GM19193 (cell line): ENCODE data around the gene VGLL2.

Source experiments
- POLR2A ChIP-seq: IDR thresholded peaks from 4 replicates; pipeline ENCODE4 v1.6.1; 2011; ENCODE audit not compliant: insufficient read depth, insufficient read length; ENCODE audit errors: extremely low read depth

The VGLL2 gene

DNA sequence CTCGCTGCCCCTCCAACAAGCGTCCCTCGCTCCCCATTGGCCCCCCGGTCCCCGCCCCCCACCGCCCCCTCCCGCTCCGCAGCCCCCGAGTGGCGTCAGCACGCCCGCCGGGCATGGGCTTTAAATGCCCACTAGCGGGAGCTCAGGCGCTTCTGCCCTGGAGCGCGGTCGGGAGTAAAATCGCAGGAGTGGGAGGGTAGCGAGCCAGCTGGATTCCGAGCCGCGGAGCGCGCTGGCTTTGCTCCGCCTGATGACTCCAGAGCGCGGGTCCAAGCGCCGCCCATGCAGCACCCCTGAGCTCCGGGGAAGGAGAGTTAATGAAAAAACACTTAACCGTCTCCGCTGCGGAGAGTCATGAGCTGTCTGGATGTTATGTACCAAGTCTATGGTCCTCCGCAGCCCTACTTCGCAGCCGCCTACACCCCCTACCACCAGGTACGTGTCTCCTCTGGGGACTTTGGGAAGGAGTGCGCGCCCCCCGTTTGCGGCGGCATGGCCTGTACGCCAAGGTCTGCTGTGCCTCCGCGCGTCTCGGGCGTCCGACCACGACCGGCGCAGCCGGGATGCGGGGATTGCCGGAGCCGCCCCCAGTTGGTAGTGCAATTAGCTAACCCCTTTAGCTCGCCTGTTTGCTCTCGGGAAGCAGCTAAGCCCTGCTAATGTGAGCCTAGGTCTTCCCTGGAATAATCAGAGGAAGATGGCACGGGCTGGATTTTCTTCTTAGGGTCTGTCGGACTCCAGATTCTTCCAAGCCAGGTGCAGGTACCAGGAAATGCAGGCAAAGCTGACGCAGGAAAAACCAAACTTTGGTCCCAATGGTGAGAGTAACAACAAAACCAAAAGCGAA is at the start of gene VGLL2:
Gene VGLL2, plus strand, starts transcription at position 149 of the 847 bp plus-strand sequence. Its CDS starts 206 bp downstream, at position 355.
- TF ChIP-seq POLR2A: no peak

- TF ChIP-seq POLR2A: no peak
These were observed 42.5 kb upstream of the VGLL2 start for GRCh38 chr6:117222861-117223260.

GRCh38 chr6:117226778-117227177 is 38.6 kb upstream of the VGLL2 start:
- no peak for TF ChIP-seq POLR2A

- TF ChIP-seq POLR2A: no peak
These were observed 38.0 kb upstream of the VGLL2 start for GRCh38 chr6:117227245-117227962.

DNA sequence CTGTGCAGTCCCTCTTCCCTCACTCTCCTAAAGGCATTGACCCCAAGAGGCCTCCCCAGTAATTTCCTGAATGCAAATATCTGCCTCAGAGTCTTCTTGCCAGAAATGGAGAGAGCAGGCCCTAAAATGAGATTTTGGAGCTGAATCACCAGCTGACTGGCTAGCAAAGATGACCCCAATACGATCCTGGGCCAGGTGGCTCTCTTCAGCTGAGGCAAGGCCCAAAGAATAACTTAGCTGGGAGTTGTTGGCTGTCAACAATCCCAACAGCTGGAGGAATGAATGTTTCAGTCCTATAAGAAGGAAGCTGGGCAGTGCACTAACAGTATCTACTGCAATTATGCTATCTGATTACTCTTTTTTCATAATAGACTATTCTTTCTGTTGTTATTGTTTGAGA is 37.2 kb upstream of the VGLL2 start:
- no peak for TF ChIP-seq POLR2A

DNA sequence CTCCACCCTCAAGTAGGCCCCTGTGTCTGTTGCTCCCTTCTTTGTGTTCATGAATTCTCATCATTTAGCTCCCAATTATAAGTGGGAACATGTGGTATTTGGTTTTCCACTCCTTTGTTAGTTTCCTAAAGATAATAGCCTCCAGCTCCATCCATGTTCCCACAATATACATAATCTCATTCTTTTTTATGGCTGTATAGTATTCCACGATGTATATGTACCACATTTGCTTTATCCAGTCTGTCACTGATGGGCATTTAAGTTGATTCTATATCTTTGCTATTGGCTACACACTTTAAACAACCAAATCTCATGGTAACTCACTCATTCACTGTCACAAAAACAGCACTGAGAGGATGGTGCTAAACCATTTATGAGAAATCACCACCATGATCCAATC is 35.5 kb upstream of the VGLL2 start:
- TF ChIP-seq POLR2A: no peak

- no peak for TF ChIP-seq POLR2A
These were observed 33.9 kb upstream of the VGLL2 start for GRCh38 chr6:117231466-117231865.

DNA sequence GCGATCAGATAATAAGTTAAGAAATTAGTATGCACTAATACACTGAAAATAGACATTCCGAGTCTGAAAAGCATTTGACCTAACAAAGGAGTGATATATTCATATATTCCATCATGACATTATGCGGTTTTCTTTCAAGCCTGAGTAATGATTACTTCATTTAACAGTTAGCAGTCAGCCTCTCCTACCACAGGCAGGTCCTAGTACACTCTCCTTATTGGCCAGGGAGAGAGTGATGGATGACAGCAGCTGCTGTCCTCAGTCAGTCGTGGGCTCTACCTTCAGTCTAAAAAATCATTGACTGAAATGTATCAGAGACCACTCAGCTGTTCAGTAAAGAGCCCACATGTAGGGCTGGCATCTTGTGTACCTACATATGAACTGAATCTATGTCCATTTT is 33.2 kb upstream of the VGLL2 start:
- no peak for TF ChIP-seq POLR2A

- TF ChIP-seq POLR2A: no peak
These were observed 32.2 kb upstream of the VGLL2 start for GRCh38 chr6:117233145-117233544.

DNA sequence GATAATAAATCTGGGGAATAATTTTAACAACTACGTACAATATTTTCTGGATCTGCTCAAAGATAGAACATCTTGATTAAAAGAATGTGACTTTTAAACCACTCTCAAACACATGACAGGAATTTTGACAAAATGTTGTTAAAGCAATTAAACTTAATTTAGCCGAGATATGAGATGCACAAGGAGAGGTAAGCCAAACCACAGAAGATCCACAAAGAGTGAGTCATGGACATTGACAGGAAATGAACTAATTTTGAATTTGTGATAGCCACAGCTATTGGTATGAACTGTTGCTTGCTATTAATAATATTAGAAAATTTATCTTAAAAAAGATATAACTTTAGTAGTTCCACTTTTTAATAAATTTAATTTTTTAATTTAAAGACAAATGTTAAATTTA is 27.8 kb upstream of the VGLL2 start:
- TF ChIP-seq POLR2A: no peak

- TF ChIP-seq POLR2A: no peak
These were observed 11.6 kb upstream of the VGLL2 start for GRCh38 chr6:117253785-117254184.

GRCh38 chr6:117262799-117263198 is 2.6 kb upstream of the VGLL2 start:
- TF ChIP-seq POLR2A: no peak

DNA sequence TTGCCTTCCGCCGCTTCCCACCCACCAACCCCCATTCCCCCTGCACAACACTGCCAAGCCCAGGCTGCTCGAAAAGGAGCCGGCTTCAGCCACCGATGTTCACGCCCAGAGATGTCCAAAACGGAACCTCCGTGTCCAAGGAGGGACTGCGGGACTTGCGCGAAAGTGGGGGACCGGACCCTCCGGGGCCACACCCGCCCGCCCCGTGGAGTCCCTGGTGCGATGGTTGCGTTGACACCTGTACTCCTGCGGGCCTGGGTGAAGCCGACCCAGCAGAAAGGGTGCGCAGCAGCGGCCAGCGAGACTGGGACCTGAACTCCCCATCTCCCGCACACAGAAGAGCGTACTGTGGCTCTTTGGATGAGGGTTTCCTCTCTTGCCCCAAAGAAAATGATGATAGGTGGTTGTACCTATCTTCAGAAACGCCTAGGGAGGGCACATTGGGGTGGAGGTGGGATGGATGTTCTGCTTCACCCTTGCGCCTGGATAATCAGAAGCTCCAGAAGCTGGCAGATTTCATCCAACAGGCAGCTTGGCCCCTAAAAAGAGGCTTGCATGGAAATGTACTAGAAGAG is 1.9 kb upstream of the VGLL2 start:
- no peak for TF ChIP-seq POLR2A

DNA sequence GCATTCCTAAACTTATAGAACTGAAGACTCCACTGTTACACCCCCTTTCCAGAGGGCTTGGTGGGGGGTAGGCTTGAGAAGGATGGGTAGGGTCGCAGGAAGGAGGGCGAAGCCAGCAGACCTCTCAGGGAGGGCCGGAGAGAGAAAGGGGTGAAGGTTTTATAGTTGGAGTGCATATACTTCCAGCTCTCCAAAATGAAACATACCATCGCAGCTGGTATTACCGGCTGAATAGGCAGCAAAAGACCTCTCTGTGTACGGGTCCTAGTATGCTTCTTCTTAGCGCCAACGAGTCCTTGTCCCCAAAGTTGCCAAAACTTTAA is 1.0 kb upstream of the VGLL2 start:
- TF ChIP-seq POLR2A: no peak

DNA sequence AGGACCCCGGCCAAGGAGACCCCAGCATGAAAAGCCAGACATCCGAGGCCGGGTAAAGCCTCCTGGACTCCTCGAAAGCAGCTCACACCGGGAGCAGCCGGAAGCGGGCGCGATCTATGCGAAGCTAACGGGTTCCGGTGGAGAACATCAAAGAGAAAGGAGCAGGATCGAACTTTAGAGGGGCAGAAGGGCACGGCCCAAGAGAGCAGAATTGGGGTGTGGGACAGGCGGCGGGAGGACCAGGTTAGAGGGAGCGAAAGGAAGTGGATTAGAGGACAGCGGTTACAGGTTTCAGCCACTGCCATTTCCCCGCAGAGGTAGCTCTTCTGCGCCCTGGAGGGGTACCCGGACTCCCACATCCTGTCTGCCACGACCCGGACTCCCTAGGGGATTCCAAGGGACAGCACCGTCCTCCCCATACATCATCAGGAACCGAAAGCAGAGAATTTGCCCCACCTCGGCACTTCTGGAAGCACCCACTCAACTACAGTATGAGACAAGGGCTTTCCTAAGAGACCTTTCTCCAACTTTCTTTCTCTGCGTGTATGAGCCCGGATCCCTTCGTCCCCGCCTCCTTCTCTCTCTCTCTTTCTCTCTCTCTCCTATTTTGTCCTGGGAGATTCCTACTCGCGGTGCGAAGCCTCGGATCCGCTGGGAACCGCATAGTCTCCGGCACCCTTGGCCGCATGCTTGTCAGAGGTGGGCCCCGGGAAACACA is 507 bp upstream of the VGLL2 start:
- no peak for TF ChIP-seq POLR2A
